Dermis microvascular lymphatic vessel endothelial cell (primary cell): ENCODE results near the gene SLC17A9. TPM values are rescaled to one million over a fixed set of nuclear protein-coding genes. Genes with fewer than 3 reads are reported as not detected.

Source experiments
- DNase-seq, 2 donors: peaks; one replicate each; pipeline versions ENCODE4 v3.0.0 to v3.0.0-alpha.2; 2010; ENCODE audit warnings: low read depth in 2 of 2
- total RNA-seq: library from RNA; depleted of rRNA; stranded (reverse); fragments of >200 nt; gene quantifications from 2 replicates; pipeline ENCODE4 v1.2.1, GENCODE V29; 2014

Gene SLC17A9
- total RNA-seq, 1 donor from 2014 or later: 5.4 TPM

DNA sequence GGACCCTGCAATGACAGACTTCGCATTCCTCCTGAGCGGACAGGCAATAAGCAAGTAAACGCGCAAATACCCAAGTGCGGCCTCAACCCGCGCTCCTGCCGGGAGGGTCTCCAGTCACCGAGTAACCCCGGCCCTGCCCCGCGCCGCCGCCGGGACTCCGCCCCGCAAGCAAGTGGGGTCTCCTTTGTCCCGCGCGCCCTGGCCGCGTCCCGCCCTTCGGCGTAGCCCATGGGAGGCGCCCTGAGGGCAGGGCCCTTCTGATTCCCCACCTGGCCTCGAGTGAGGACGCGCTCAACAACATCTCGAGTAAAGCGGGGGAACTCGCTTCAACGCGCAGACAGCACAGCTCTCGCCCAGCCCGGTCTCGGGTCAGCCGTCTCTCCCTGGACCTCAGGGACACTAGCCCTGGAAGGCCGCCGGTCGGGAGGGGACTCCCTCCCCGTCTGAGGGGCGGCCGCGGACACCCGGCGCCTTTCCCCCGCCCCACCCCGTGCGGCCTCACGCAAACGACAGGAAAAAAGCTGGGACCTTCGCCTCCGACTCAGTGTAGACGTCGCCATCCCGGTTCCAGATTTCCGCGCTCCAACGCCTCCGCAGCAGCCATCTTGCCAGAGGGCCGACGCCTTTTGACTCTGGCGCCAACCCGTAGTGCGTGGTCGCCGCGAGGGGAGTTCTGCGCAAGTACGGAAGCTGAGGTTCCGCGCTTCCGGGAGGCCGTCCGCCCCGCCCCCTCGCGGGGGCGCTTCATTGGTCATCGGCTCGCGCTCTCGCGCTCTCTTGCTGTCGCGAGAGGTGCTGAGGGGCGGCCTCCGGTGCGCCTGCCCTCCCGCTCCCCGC lies 15.0 kb upstream of the SLC17A9 start:
- peak; percentile 94 to 97 for DNase-seq

DNA sequence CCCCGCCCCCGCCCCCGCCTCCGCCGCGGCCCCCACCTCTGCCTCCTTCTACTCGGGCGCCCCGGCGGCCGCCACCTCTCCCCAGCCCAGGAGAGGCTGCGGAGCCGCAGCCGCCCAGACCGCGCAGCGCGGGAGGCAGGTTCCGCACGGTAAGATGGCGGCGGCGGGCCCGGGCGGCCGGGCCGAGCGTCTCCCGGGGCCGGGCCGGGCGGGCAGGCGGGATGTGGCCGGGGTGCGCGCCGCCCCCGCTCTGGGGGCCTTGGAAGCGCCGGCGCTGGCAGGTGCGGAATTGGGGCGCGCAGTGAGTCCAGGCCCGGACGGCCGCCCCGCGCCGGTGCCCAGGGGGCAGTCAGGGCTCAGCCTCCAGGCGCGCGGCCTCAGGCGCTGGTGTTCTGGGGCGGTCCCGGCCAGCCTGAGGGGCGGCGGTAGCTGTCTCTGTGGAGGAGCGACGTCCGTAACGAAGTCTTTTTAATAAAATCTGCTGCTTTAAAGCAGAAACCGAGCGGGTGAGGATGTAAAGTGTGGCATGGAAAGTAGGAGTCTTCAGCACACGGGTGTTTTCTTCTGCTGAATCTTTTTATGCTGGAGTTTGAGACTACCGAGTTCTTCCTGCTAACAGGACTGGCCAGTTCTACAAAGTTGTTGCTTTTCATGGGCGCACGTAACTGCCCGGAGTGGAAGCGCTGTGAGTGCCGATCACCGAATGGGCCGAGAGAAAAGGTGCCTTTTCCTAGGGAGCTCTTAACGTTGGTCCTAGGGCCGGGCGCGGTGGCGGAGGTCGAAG lies 14.2 kb upstream of the SLC17A9 start, which contains the start of gene GID8:
TSS of gene GID8 (plus strand) at position 43 of the 784 bp plus-strand sequence. CDS start 3,356 bp downstream, outside the sequence.
- DNase-seq: peak in 1 of 2 donors; percentile 66

GRCh38 chr20:62940875-62941274 lies 11.6 kb upstream of the SLC17A9 start:
- DNase-seq: no peak

DNA sequence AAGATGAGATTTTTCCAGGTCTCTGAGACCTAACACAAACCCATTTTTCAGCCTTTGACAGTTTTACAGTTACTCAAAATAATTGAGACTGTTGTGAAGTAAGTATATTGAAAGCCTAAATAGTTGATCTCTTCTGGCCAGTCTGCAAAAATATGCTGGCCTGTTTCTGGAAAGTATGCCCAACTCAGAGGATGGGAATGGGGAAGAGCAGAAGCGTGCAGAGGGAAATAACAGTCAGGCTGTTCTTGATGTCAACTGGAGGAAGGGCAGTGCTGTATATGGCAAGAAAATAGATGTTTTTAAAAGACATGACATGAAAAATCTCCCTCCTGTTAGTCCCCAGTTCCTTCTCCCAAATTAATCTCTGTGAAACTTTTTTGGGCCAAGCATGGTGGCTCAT lies 10.7 kb upstream of the SLC17A9 start:
- no peak for DNase-seq

DNA sequence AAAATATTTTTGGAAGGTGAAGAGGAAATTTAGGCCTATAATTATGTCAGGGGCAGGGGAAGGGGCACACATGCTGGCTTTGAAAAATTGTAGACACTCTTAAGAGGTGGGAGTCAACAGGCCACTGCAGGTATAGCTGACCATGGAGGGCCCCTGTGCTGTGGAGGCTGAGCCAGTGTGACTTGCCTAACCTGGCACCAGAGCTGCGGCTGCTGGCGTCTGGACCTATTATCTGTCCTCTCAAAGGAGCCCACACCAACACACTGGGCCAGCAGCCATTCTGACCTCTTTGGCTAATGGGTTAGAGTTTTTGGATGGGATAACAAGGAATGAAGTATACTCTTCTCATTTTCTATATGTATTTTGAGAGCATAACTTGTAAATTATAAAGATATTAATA lies 10.1 kb upstream of the SLC17A9 start:
- no peak for DNase-seq

GRCh38 chr20:62943396-62943795 lies 9.1 kb upstream of the SLC17A9 start:
- DNase-seq: no peak

GRCh38 chr20:62944184-62944583 lies 8.3 kb upstream of the SLC17A9 start:
- no peak for DNase-seq

DNA sequence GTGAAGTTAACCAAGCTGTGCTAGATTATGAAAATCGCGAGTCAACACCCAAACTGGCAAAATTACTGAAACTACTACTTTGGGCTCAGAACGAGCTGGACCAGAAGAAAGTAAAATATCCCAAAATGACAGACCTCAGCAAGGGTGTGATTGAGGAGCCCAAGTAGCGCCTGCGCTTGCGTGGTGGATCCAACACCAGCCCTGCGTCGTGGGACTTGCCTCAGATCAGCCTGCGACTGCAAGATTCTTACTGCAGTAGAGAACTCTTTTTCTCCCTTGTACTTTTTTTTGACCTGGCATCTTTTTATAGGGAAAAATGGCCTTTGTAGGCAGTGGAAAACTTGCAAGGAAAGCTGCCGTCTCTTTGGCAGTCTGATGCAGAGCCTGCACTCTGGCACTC lies 7.8 kb upstream of the SLC17A9 start:
- no peak for DNase-seq

- DNase-seq: no peak
These were observed 6.7 kb upstream of the SLC17A9 start for GRCh38 chr20:62945771-62946339.

GRCh38 chr20:62946918-62947317 lies 5.6 kb upstream of the SLC17A9 start:
- no peak for DNase-seq

DNA sequence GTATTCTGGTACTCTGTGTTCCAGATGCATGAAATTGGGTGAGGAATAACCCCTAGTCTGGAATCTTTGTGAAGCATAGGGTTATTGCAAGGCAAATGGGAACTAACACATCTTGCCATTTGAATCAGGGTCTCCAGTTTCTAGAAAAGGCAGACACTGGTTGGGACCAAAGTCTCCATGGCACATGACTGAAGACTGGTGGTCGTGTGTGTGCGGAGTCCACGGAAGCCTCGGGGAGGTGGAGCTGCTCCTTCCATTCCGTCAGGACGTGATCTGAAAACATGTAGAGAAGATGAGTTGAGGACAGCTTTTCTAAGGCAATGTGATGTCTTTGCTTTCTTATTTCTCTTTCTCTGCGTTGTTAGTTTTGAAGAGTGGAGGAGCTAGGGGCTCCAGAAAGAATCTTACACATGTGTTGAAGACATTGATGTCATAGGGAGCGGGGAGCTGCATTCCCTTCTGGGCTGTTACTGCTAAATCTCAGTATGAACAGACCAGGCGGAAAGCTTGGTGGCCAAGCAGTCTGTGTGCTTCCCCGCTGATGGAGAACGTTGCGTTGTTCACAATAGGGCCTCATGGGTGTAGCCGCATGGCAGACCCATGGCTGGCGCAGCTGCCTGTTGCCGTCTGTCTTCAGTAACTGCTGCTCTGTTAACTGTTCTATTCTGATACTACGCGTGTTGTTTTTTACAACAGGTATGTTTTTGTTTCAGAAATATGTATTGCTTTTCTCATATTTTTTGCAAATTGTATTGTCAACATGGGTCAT lies 4.8 kb upstream of the SLC17A9 start:
- no peak for DNase-seq

DNA sequence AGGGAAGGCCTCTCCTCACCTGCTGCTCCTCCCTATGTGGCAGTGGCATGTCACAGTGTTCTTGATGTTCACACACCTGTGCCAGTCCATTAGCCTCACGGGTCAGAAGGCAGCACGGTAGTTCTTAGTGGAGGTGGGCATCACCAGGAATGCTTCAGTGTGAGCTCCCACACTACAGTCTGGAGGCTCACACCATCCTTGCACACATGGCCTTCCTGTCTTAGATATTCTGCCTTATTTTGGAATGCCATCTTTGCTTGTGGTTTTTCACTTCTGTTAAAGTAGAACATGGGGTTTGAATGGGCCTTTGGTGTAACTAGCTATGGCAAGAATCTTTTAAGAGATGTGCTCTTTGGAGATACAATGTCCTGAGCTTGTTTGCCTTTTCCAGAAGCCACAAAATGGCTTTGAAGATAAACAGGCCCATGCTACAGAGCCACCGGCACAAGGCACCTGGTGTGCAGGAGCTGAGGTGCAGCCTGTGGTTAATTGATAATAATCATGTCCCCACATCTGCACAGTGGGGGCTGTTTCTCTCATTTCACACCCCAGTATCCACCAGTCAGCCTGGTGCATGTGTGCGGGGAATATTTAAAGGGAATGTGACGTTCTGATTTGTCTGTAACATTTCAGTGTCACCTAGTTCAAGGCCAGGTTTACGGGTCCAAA lies 3.2 kb upstream of the SLC17A9 start:
- no peak for DNase-seq

DNA sequence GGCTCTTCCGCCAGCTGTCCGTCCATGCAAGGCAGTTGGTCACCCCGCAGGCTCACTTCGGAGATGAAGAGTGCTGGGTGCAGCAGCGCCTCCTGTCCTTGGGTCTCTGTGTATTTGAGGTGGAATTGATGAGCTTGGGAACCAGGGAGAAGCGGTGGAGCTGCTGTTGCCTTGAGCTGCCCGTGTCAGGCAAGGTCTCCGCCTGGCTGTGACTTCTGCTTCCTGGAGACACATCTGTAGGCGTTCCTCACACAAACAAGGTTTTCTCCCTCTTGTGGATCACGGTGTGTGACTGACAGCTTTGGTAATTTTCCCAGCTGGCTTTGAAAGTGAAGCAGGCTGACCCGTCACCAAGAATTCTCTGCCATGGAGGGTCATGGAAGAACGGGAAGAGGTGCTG lies 2.5 kb upstream of the SLC17A9 start:
- no peak for DNase-seq

GRCh38 chr20:62950741-62951140 lies 1.8 kb upstream of the SLC17A9 start:
- no peak for DNase-seq

GRCh38 chr20:62951143-62951895 lies 1.2 kb upstream of the SLC17A9 start:
- no peak for DNase-seq

GRCh38 chr20:62951896-62952372 lies 575 bp upstream of the SLC17A9 start:
- no peak for DNase-seq

- peak in 1 of 2 donors; percentile 31 for DNase-seq
These were observed 694 bp downstream of the SLC17A9 start for GRCh38 chr20:62952968-62953838.

DNA sequence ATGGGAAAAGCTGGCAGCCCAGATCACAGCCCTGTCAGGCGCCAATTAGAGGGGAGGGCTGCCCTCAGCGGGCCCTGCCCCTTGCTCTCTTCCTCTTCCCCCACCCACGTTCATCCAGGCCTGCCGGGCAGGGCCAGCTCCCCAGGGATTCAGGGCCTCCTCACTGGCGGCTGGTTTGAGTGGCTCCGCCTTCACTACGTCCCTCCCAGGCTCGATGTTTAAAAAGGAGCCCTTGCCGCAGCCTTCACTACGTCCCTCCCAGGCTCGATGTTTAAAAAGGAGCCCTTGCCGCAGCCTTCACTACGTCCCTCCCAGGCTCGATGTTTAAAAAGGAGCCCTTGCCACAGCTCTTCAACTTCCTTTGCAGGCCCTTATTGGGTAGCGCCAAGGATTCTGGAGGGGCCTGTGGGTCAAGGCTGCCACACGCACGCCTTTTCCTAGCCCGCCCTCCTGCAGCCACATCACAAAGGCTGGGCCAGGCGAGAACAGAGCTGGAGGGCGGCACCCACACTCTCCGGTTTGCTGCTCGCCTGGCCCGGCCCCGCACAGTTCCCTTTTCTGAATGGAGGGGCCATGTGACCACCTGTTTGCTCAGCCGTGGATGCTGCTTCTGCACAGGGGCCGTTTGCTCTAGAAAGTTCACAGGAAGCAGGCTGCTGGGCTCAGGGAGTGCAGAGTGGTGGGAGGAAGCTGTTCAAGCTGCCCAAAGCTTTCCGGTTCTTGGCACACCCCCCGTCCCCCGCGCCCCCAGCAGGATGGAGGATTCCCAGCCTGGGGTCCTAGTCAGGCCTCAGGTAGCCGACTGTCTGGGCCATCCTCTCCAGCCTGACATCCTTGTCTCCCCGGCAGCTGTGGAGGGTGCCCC lies 1.6 kb downstream of the SLC17A9 start:
- peak in 1 of 2 donors; percentile 68 for DNase-seq
